Activated CD4-positive, alpha-beta T cell treated with anti-CD3 and anti-CD28 coated beads for 24 hours (primary cell): ENCODE measurements around the gene DCXR.

Experiments
- DNase-seq, 2 donors: peaks; one replicate each; pipeline ENCODE4 v3.0.0-alpha.2; 2020; ENCODE audit warnings: low read depth in 2 of 2

Gene DCXR

DNA sequence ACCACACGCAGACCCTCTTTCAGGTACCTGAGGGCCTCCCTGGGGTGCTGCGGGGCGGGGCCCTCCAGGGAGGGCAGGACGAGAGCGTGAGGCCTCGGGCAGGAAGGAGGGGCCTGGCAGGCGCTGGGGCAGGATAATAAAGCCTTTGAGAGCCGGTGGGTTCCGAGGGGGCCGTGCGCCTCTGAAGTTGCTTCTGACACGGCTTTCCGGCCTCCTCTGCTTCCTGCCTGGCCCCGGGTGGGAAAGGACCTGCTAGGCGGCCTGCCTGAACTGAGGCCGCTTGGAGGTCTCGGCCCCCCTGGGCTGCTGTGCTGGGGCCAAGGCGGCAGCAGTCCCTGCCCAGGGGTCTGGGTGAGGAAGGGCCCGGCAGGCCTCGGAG lies 25.2 kb downstream of the DCXR start:
- DNase-seq, result no peak

DNA sequence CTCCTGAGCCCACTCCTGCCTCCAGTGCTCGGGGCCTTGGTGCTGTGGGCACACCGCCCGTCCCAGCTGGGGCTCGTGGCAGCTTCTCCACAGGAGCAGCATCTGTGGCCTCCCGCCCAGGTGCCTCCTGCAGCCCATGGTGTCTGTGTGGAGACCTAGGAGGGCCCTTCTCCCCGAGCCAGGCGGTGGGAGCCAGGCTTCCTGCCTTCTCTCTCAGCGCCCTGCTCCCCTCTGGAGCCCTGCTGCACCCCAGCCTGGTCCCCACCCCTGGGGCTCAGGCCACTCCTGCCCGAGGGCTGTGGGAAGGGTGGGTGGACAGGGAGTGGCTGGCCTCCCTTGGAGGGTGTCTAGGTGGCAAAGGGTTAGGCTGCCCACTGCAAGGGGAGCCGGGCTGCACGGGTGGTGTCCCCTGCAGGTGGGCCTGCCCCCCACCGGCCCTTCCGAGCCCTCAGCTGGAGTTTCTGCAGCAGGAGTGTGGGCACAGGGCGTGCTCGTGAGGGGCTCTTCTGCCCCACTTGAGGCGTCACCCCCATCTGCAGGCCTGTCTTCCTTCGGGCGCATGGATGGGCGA lies 25.8 kb downstream of the DCXR start:
- no peak for DNase-seq

DNA sequence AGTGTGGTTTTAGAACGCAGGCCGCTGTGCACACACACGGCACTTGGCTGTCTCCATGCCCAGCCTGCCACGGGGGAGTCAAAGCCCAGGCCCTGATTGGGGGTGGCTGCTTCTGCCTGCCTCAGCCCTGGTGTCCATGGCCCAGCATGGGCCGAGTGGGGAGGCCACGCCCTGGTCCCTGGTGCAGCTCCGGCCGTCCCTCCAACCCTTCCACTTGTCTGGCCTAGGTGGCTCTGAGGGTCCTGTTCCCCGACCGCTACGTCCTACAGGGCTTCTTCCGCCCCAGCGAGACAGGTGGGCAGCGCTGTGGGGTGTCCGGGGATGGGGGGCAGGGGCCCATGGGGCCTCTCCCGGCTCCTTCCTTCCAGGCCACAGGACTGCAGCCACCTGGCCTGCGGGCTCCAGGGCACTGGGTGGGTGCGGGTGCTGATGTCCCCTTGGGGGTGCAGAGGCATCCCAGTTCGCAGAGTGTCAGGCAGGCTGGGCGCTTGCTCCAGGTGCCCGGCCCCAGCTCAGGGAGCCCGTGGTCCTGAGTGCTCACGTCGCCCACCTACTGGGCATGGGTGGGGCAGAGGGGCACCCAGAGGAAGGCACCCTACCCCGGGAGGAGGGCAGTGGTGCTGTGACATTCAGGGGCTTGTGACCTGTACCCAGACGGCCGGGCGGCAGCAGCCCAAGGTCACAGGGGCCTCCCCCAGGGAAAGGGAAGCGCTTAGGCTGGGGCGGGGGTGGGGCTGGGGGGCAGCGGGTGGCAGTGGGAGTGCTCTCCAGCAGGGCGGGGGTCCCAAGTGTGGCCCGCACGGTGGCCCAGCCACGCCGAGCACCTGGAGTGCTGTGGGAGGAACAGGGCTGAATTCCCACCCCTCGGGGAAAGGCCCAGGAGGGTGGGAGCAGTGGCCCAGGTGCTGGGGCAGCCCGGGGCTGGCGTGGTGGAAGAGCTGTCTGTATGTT lies 26.6 kb downstream of the DCXR start:
- no peak for DNase-seq

DNA sequence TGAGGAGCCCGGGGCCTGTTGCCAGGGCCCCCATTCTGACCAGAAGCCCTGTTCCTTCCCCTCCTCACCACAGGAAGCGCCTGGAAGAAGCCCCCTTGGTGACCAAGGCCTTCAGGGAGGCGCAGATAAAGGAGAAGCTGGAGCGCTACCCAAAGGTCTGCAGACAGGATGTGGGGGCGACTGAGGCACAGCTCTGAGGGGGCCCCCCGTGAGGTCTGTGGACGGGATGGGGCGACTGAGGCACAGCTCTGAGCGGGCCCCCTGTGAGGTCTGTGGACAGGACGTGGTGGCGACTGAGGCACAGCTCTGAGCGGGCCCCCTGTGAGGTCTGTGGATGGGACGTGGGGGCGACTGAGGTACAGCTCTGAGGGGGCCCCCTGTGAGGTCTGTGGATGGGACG lies 28.1 kb downstream of the DCXR start:
- no peak for DNase-seq

DNA sequence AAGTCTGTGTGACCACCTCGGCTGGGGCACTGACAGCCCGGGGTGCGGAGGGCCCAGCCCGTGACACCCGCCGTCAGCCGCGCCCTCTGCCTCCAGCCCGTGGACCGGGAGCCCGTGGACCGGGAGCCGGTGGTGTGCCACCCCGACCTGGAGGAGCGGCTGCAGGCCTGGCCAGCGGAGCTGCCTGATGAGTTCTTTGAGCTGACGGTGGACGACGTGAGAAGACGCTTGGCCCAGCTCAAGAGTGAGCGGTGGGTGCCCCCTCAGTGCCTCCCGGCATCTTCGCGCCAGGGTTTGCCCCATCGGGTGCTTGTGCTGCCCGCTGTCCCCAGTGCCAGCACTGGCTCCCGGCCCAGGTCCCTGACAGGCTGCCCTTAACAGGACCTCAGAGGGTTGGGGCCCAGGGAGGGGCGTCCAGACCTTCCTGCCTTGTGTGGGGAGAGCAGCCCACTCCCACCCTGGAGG lies 28.5 kb downstream of the DCXR start:
- DNase-seq, result no peak

DNA sequence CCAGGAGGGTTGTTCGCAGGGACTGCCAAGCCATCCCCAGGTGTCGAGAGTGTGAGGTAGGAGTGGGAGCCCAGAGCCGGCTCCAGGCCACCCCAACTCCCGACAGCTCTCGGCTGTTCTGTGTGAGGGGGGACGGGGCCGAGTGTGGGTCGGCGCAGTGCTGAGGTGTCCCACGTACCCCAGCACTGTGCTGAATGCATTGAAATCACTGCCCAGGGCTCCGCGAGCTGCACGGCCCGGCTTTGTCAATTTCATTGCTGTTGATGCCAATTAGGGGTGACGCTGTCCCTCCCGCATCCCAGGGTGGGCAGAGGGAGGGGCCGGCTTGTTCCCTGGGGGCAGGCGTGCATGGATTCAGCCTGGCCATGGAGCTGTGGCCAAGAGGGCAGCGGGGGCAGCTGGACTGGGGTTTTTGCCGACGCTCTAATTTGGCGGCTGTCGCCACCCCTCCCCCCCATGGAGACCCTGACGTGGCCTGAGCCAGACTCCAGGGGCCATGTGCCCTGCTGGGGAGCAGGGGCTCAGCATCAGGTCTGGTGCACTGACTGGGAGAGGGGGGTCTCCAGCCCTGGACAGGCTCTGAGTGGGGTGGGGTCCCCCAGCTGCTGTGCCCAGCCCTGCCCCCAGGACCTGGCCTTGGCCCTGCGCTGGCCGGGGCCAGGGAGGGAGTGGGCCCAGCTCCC lies 29.1 kb downstream of the DCXR start:
- DNase-seq, result no peak

DNA sequence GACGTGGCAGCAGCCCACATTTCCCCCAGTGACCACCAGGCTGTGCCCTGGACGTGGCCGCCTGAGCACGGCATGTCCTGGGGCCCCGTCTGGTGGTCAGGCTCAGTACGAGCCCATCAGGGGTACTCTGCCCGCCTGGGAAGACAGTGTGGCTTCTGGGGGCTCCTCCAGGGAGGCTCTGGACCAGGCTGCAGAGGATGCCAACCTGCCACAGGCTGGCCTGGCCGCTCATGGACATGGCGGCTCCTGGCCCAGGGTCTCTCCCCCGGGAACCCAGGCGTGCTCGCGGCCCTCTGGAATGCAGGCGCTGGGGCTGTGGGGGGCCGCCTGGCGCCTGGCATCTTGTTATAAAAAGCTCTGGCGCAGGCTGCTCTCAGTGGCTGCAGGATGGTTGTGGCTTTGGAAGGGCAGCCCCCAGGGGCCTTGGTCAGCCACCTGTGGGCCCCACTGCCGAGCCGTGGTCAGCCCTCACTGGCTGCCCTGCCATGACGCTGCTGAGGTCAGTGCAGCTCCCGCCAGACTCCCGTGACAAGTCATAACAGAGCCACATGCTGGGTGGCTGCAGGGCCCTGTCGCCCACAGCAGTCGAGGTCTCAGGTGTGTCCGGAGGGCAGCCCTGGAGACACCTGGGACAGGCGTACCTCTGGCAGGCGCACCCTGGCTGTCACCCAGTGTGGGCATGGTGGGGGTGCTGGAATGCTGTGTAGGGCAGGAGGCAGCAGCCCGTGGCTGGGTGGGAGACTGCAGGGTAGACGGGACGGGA lies 29.8 kb downstream of the DCXR start:
- no peak for DNase-seq

DNA sequence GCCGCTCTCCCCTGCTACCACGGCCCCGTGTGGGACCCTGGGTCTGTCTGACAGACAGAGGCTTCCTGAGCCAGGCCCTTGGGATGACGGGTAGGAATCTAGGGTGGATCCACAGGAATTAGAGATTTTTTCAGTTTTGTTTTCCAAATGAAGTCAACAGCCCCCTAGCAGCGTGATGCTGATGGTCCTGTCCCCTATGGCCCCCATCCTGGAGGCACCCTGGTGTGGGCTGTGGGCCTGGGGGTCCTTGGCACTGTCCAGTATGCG lies 30.3 kb downstream of the DCXR start:
- DNase-seq, result no peak

DNA sequence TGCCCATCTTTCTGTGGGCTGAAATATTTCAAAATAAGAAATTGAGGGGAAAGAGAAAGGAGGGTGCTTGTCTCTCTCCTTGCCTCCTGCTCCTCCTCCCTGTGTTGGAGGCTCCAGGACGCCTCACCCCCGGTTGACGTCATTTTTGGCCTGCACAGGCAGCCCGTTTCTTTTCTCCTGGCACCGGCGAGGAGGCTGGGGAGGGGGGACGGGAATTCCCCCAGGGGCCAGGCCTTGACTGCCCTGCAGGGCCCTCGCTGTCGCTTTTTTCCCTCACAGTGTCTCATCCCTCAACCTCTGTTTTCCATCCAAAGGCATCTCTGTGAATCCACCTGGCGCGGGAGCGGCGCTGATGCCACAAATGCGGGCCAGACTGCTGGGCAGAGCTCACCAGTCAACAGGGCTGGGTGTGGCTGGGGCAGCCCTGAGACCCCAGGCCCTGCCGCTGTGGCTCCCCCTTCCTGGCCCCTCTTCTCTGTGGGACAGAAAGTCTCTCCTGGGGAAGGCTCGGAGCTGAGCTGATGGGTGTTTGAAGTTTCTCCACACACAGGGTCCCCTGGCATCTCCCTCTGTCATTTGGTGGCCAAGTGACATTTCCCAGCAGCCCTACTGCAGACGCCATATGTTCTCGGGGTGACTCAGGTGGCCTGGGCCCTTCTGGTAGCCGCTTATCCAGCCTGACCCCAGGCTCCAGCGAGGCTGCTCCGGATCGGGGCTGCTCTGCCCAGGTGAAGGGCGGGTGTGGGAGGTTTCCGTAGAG lies 30.8 kb downstream of the DCXR start:
- no peak for DNase-seq

DNA sequence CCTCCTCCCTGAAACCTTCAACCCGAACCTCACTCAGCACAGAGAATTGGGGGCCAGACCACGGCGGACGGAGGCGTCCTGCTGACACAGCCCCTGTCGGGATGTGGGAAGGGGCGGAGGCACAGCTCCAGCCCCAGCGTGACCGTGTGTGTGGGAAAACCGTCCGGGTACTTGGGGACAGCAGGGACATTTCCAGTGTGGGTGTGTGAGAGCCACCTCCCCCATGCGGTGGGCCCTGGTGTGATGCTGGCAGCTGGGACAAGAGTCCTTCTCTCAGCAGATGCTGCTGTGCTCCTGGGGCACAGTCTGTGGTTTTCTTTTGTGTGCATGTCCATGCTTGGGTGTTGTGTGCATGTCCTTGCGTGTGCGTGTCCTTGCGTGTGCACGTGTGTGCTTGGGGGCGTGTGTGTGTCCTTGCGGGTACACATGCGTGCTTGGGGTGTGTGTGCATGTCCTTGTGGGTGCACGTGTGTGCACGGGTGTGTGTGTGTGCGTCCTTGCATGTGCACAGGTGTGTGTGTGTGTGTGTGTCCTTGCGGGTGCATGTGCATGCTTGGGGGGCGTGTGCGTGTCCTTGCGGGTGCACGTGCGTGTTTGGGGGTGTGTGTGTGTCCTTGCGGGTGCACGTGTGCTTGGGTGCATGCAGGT lies 31.7 kb downstream of the DCXR start:
- no peak for DNase-seq

DNA sequence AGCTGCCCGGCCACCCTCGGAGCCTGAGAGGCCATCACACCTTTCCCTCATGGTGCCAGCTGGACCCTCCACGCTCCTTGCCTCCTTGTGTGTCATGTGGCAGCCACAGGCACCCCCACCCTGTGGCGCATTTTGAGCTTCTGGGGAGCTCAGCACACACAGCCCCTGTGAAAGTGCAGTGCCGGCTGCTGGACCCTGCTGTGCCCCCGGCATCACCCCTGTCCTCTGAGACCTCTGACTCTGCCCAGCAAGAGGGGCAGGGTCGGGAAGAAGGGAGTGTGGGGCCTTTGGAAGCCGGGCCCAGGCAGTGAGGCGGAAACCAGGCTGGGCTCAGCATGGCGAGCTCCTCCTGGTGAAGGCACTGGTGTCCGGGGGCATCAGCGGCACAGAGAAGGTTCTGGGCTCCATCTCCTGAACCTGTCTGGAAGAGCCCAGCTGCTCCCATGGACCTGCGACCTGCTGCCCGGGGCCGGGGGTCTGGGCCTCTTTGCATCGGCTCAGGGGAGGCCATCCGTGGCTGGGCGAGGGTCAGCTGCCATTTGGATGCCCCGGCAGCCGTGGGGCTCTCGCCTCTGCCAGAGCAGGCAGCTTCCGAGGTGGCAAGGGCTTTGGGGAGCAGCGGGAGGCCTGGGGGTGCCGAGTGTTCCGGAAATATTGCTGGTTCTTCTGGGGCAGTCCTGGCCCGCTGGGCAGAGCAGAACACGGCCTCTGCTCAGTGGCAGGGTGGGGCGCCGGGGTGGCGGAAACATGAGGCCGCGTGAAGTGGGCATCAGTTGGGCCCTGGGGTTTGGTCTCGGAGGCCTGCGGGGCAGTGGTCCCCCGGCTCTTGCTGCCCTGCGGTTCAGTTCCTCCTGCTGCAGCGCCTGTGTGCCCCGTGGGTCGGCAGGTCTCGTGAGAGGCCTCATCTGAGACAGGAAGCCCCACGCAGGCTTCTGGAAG lies 32.7 kb downstream of the DCXR start:
- no peak for DNase-seq

DNA sequence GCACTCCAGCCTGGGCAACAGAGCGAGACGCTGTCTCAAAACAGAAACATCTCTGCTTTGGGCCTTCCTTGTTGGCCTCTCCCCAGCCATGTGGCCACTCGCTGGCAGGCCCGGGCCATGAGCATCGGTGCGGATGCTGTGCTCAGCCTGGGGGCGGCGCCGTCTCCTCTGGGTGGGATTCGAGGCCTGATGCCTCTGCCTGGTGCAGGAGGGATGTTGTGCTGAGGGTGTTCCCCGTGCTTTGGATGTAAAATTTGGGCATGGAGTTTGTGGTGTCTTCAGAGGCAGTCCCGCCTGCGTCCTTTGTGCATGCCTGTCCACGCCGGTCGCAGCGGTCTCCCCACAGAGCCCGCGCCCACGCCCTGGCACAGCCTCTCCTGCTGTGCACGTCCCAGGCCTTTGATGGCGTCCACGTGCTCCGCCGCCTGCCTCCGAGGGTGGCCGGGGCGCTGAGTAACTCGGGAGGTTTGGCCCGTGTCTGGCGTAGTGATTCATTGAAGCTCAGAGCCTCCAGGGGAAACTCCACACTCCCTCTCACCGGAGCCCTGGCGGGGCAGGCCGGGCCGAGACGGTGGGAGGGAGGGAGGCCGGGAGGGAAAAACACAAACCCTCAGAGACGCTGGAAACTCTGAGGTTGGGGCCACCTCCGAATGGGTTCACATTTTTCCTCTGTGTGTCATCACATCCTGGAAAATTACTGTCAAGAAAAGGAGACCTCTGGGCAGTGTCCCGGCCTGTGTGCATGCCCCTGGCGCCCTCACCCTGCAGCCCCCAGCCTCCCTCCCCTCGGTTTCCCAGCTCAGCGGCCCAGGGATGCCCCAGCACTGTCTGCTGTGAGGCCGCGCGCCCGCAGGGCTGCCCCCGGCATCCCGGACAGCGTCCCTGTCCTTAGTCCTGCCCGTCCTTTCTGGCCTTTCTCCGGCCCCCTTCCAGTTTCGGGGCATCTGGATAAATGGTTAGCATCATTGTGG lies 33.8 kb downstream of the DCXR start:
- DNase-seq, result peak in 1 of 2 donors; percentile 21

DNA sequence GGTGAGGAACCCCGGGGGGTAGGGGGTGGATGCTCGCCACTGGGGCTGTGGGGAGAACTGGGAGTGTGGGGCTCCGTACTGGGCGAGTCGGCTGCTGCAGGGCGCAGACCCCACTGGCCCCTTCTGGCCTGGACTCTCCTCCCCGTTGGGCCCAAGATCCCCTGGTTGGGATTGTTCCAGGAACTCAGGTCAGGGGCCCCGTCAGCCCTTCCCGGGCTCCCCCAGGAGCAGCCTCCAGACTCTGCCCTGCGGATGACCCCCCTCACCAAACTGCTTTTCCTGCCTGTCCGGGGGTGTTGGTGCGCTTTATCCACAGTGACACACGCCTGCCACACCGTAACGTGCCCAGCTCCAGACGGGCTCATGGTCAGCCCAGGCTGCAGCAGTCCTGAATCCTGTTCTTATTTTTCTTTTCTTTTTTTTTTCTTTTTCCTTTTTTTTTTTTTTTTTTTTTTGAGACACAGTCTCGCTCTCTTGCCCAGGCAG lies 35.9 kb downstream of the DCXR start:
- DNase-seq, result no peak

DNA sequence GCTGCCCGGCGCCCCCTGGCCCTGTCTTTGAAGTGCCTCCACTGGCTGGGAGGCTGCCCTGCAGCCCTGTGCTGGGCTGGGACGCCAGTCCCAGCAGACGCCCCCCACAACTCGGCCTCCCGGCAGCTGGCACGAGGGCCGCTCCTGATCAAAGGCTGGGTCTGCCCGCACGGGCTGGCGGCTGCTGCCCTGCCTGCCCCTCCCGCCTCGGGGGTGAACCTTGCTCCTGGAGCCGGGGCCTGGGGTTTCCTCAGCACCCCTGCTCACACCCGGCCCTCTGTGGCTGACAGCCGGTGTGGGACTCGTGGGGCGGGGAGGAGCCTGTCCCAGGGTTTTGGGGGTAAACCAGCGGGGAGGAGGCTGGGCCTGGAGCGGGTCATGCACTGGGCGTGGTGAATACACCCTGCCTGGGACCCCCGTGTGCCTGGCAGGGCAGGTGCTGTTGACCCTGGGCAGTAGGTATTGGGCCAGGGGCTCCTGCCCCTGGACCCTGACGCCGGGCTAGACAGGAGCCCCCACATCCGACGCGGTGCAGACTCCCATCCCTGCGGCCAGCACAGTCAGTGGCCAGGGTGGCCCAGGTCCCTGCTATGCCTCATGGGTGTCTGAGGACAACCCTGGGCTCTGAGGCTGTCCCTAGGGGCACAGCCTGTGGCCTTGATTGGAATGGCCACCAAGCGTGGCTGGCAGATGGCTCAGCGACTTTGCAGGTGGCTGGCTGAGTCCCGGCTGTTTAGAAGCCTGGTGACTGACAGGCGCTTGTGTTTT lies 36.5 kb downstream of the DCXR start:
- no peak for DNase-seq

DNA sequence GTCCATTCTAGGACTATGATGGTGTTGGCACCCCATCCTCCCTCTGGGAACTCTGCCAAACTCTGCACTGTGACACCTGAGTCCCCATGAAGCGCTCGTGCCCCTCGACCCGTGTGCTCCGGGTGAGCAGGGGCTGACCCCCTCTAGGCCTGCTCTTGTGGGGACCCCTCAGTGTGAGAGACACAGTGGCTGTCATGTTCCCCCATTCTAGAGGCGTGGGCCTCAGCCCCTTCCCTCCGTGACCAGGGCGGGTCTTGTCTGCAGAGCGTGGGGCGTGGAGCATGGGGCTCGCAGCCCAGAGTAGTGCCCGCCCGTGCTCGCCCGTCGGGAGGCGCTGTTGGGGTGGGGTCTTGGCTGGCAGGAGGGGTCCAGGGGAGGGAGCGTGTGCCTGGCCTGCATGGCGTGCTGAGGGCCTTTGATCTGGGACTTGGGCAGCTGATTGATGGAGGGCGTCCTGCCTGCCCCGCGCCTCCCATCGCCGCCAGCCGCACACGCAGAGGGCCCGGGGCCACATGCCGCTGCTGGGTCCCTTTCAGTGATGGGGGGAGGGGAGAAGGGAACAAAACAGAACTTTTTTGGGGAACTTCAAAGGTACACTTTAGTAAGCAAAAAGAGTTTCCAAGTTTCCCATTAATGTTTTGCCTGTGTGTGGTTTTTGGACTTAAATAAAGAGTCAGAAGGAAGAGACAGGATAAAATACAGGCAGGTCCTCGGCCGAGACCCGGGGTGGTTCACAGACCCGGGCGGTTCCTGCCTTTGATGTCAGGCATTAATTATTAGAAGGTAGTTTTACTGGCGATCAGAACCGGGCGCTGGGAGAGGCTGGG lies 37.3 kb downstream of the DCXR start:
- DNase-seq, result no peak

DNA sequence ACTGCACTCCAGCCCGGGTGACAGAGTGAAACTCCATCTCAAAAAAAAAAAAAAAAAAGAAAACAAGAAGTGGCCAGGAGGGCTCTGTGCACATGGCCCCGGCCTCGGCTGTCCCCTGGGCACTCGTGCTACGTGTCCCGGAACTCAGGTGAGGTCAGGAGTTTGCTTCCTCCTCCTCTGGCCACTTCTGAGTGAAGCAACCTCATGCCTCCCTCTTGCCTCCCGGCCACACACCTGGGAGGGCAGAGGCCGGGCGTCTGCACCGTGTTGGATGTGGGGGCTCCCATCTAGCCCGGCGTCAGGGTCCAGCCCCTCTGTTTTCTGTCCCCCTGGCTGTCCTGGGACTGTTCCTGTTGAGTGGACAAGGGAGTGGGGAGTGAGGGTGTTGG lies 37.9 kb downstream of the DCXR start:
- no peak for DNase-seq
